Measurements from ENCODE around the gene OR10V1.

- TF ChIP-seq, protein P1, sequence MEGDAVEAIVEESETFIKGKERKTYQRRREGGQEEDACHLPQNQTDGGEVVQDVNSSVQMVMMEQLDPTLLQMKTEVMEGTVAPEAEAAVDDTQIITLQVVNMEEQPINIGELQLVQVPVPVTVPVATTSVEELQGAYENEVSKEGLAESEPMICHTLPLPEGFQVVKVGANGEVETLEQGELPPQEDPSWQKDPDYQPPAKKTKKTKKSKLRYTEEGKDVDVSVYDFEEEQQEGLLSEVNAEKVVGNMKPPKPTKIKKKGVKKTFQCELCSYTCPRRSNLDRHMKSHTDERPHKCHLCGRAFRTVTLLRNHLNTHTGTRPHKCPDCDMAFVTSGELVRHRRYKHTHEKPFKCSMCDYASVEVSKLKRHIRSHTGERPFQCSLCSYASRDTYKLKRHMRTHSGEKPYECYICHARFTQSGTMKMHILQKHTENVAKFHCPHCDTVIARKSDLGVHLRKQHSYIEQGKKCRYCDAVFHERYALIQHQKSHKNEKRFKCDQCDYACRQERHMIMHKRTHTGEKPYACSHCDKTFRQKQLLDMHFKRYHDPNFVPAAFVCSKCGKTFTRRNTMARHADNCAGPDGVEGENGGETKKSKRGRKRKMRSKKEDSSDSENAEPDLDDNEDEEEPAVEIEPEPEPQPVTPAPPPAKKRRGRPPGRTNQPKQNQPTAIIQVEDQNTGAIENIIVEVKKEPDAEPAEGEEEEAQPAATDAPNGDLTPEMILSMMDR (conservative IDR thresholded peaks at IDR 0.05; ENCODE audit: low read depth in 2 of 2): no peak
- no peak for TF ChIP-seq CREB1 (CRISPR knock-in tag; IDR thresholded peaks at IDR 0.05; ENCODE audit: low read depth)
- no peak for TF ChIP-seq EZH2phosphoT487 (IDR thresholded peaks at IDR 0.05; ENCODE audit: unreplicated experiment)
- TF ChIP-seq POLR2AphosphoS5 (IDR thresholded peaks at IDR 0.05; ENCODE audit: low read depth): no peak
- no peak for TF ChIP-seq REST (IDR thresholded peaks at IDR 0.05; ENCODE audit: unreplicated experiment)
- no peak for TF ChIP-seq EZH2 (IDR thresholded peaks at IDR 0.05; ENCODE audit: low read depth, unreplicated experiment)
- TF ChIP-seq NANOG (IDR thresholded peaks at IDR 0.05; ENCODE audit: borderline replicate concordance): no peak
- no peak for TF ChIP-seq JUNB (IDR thresholded peaks at IDR 0.05; ENCODE audit: unreplicated experiment)
- no peak for TF ChIP-seq ETS1 (IDR thresholded peaks at IDR 0.05)
- TF ChIP-seq STAT1 (IDR thresholded peaks at IDR 0.05; ENCODE audit: unreplicated experiment): no peak
- no peak for TF ChIP-seq ZNF331 (CRISPR knock-in tag; IDR thresholded peaks at IDR 0.05; ENCODE audit: low read depth)
- TF ChIP-seq ZNF114 (CRISPR knock-in tag; IDR thresholded peaks at IDR 0.05): no peak
These were observed 22.5 kb downstream of the OR10V1 start for GRCh38 chr11:59691156-59691555.
